GM23338 (cell line): ENCODE data around the gene ETF1. TPM values are rescaled to one million over a fixed set of nuclear protein-coding genes. Genes with fewer than 3 reads are reported as not detected.

ENCODE experiments used
- ATAC-seq: fragments of 200-7000 bp; cut with Tn5 transposase; 3 replicates; pipeline ENCODE4 v1.9.1; 2020
- DNase-seq: peaks from one replicate; pipeline ENCODE4 v3.0.0-alpha.2; 2015; ENCODE audit warnings: low spot score
- H2AFZ ChIP-seq: fragments of 200-600 bp; sonication (generic); 2 replicates; pipeline ENCODE4 v1.8.0; 2016; ENCODE audit warnings: antibody characterized with exemption, mild to moderate bottlenecking, moderate library complexity
- H3F3A ChIP-seq: fragments of 200-600 bp; sonication (generic); replicated peaks from 2 replicates; pipeline ENCODE4 v1.8.0; 2017; ENCODE audit warnings: antibody characterized with exemption, mixed run types, low read depth
- H3K27ac ChIP-seq: fragments of 200-600 bp; sonication (generic); 2 replicates; pipeline ENCODE4 v1.6.1; 2016; ENCODE audit warnings: low read depth
- H3K27me3 ChIP-seq: fragments of 200-600 bp; sonication (generic); 2 replicates; pipeline ENCODE4 v1.8.0; 2016; ENCODE audit warnings: mild to moderate bottlenecking, mixed run types, moderate library complexity; ENCODE audit not compliant: insufficient read depth
- H3K36me3 ChIP-seq: fragments of 200-600 bp; sonication (generic); 2 replicates; pipeline ENCODE4 v1.8.0; 2016; ENCODE audit warnings: mild to moderate bottlenecking; ENCODE audit not compliant: insufficient read depth
- H3K4me1 ChIP-seq: fragments of 200-600 bp; sonication (generic); 2 replicates; pipeline ENCODE4 v1.8.0; 2016; ENCODE audit warnings: mild to moderate bottlenecking, moderate library complexity; ENCODE audit not compliant: insufficient read depth
- H3K4me2 ChIP-seq: fragments of 200-600 bp; sonication (generic); 2 replicates; pipeline ENCODE4 v1.7.1; 2017; ENCODE audit warnings: mixed run types
- H3K4me3 ChIP-seq: fragments of 200-600 bp; sonication (generic); 2 replicates; pipeline ENCODE4 v1.6.1; 2016; ENCODE audit warnings: mixed run types
- H3K79me2 ChIP-seq: fragments of 200-600 bp; sonication (generic); replicated peaks from 2 replicates; pipeline ENCODE4 v1.8.0; 2017; ENCODE audit warnings: mild to moderate bottlenecking; ENCODE audit not compliant: insufficient read depth
- H3K9me2 ChIP-seq: fragments of 200-600 bp; sonication (generic); 2 replicates; pipeline ENCODE4 v1.8.0; 2017; ENCODE audit not compliant: insufficient read depth
- H4K20me1 ChIP-seq: fragments of 200-600 bp; sonication (generic); replicated peaks from 2 replicates; pipeline ENCODE4 v1.8.0; 2017; ENCODE audit warnings: mild to moderate bottlenecking; ENCODE audit not compliant: insufficient read depth
- H3K27ac Mint-ChIP-seq: 2 replicates; pipeline ENCODE4 v1.8.0; 2020; ENCODE audit warnings: inconsistent platforms, mild to moderate bottlenecking, moderate library complexity, mixed read lengths
- H3K27me3 Mint-ChIP-seq: 3 replicates; pipeline ENCODE4 v1.8.0; 2022; ENCODE audit warnings: low read depth, mild to moderate bottlenecking, moderate library complexity, mixed read lengths, inconsistent platforms; ENCODE audit not compliant: insufficient read depth, poor library complexity
- H3K36me3 Mint-ChIP-seq: 3 replicates; pipeline ENCODE4 v1.8.0; 2021; ENCODE audit warnings: low read depth, mild to moderate bottlenecking, inconsistent platforms, moderate library complexity, mixed read lengths
- H3K4me1 Mint-ChIP-seq: 3 replicates; pipeline ENCODE4 v1.8.0; 2020; ENCODE audit warnings: mild to moderate bottlenecking, inconsistent platforms, mixed read lengths
- H3K4me3 Mint-ChIP-seq: 3 replicates; pipeline ENCODE4 v1.8.0; 2021; ENCODE audit warnings: moderate library complexity, mild to moderate bottlenecking, inconsistent platforms, mixed read lengths
- H3K9me3 Mint-ChIP-seq: 3 replicates; pipeline ENCODE4 v1.8.0; 2020; ENCODE audit warnings: moderate library complexity, mild to moderate bottlenecking, inconsistent platforms, mixed read lengths
- CREB1 ChIP-seq: fragments of 250-450 bp; sonication (Bioruptor Pico); IDR thresholded peaks from 2 replicates; pipeline ENCODE4 v1.5.0; 2020; ENCODE audit warnings: low read depth, mild to moderate bottlenecking, moderate library complexity
- CTCF ChIP-seq, 2 experiments: fragments of 200-600 bp in 1 of 2; sonication (generic) in 1 of 2; conservative IDR thresholded peaks; 2 replicates each; pipeline versions ENCODE4 v1.5.1 to v1.6.1; 2016 to 2017; ENCODE audit warnings: antibody characterized with exemption in 2 of 2, low read depth in 2 of 2, mild to moderate bottlenecking in 2 of 2, moderate library complexity in 1 of 2
- ETS1 ChIP-seq: IDR thresholded peaks from 2 replicates; pipeline ENCODE4 v1.6.1; 2016; ENCODE audit warnings: antibody characterized with exemption
- EZH2 ChIP-seq: fragments of 200-600 bp; sonication (generic); IDR thresholded peaks from one replicate; pipeline ENCODE4 v1.8.0; 2017; ENCODE audit warnings: antibody characterized with exemption, mild to moderate bottlenecking, low read depth; ENCODE audit not compliant: unreplicated experiment
- EZH2phosphoT487 ChIP-seq: fragments of 200-600 bp; sonication (generic); IDR thresholded peaks from one replicate; pipeline ENCODE4 v1.8.1; 2018; ENCODE audit warnings: antibody characterized with exemption; ENCODE audit not compliant: unreplicated experiment
- JUNB ChIP-seq: IDR thresholded peaks from one replicate; pipeline ENCODE4 v1.6.1; 2016; ENCODE audit warnings: antibody characterized with exemption; ENCODE audit not compliant: unreplicated experiment
- NANOG ChIP-seq: IDR thresholded peaks from 2 replicates; pipeline ENCODE4 v1.6.1; 2016; ENCODE audit warnings: antibody characterized with exemption, borderline replicate concordance
- POLR2AphosphoS5 ChIP-seq: IDR thresholded peaks from 2 replicates; pipeline ENCODE4 v1.6.1; 2016; ENCODE audit warnings: antibody characterized with exemption, low read depth
- REST ChIP-seq: IDR thresholded peaks from one replicate; pipeline ENCODE4 v1.6.1; 2018; ENCODE audit warnings: antibody characterized with exemption; ENCODE audit not compliant: unreplicated experiment
- STAT1 ChIP-seq: IDR thresholded peaks from one replicate; pipeline ENCODE4 v1.6.1; 2016; ENCODE audit warnings: antibody characterized with exemption; ENCODE audit not compliant: unreplicated experiment
- ZNF114 ChIP-seq: fragments of 250-450 bp; sonication (Bioruptor Pico); IDR thresholded peaks from 2 replicates; pipeline ENCODE4 v1.5.0; 2020; ENCODE audit warnings: mild to moderate bottlenecking, moderate library complexity
- ZNF331 ChIP-seq: fragments of 250-450 bp; sonication (Bioruptor Pico); IDR thresholded peaks from 2 replicates; pipeline ENCODE4 v1.5.0; 2020; ENCODE audit warnings: low read depth, mild to moderate bottlenecking, moderate library complexity
- ZNF462 ChIP-seq: fragments of 250-450 bp; sonication (Bioruptor Pico); IDR thresholded peaks from 2 replicates; pipeline ENCODE4 v1.5.0; 2020; ENCODE audit warnings: mild to moderate bottlenecking, moderate library complexity
- polyA plus RNA-seq: library from polyadenylated mRNA; unstranded; fragments of >200 nt; fragmentation: Nextera tagmentation; extraction: Ambion mirVana; gene quantifications from 2 replicates; pipeline ENCODE4 v1.2.1, GENCODE V29; 2016
- total RNA-seq: library from RNA; depleted of rRNA; stranded (reverse); fragments of >200 nt; shearing (Covaris generic); gene quantifications from 2 replicates; pipeline ENCODE4 v1.2.3, GENCODE V29; 2014

ETF1 gene
- total and polyA plus RNA-seq, 2 experiments from 2014 or later, result 68.9 to 136 TPM

- Mint-ChIP-seq H3K27ac (no peak overlapping the region), H3K36me3 (peaks cover 76% of the 10 kb centered on the region; the same call in 2 of the 3 replicates)
Measured at GRCh38 chr5:138536215-138536614, 6.8 kb downstream of the ETF1 start.

More at GRCh38 chr5:138536215-138536614, 6.8 kb downstream of the ETF1 start:
- H3K36me3 ChIP-seq, result peaks cover 10% of the 10 kb centered on the region; the same call in 1 of the 2 replicates
- 0 out of 2 replicates have a peak, but pooled peaks cover 4% of the 10 kb centered on the region for H3F3A ChIP-seq
- no peak overlapping the region for H2AFZ ChIP-seq
- H3K4me2 ChIP-seq, result no peak overlapping the region
- TF ChIP-seq ZNF462 (CRISPR knock-in tag) (no peak), EZH2 (no peak), ZNF114 (CRISPR knock-in tag) (no peak), POLR2AphosphoS5 (no peak), ZNF331 (CRISPR knock-in tag) (no peak), STAT1 (no peak), REST (no peak), NANOG (no peak), EZH2phosphoT487 (no peak), JUNB (no peak), CREB1 (no peak), ETS1 (no peak), CTCF (conservative IDR thresholded peaks at IDR 0.05; ENCODE audit: low read depth in 2 of 2) (no peak)
- peaks cover 100% of the 10 kb centered on the region for H3K79me2 ChIP-seq
- no peak overlapping the region for H3K4me3 Mint-ChIP-seq
- H3K27me3 ChIP-seq, result no peaks in the 10 kb centered on the region
- peaks cover 9% of the 10 kb centered on the region for H3K4me1 Mint-ChIP-seq
- no peak overlapping the region for H3K27ac ChIP-seq
- 0 out of 2 replicates have a peak, but pooled peaks cover 6% of the 10 kb centered on the region for H3K4me1 ChIP-seq
- no peak overlapping the region for H3K4me3 ChIP-seq
- DNase-seq (no peak), ATAC-seq (no peak)
- peaks cover 4% of the 10 kb centered on the region for H3K27me3 Mint-ChIP-seq
- peaks cover 72% of the 10 kb centered on the region for H4K20me1 ChIP-seq
- H3K9me2 ChIP-seq, result no peaks in the 10 kb centered on the region
- H3K9me3 Mint-ChIP-seq, result no peaks in the 10 kb centered on the region
